HG03097 (cell line): ENCODE measurements around the gene MAVS.

Experiments used
- ATAC-seq: cut with Tn5 transposase; IDR thresholded peaks from one replicate; pipeline ENCODE4 v1.9.1; 2021; ENCODE audit not compliant: unreplicated experiment, low FRiP score

The MAVS gene

GRCh38 chr20:3846378-3846739 lies 275 bp upstream of the MAVS start:
- no peak for ATAC-seq

DNA sequence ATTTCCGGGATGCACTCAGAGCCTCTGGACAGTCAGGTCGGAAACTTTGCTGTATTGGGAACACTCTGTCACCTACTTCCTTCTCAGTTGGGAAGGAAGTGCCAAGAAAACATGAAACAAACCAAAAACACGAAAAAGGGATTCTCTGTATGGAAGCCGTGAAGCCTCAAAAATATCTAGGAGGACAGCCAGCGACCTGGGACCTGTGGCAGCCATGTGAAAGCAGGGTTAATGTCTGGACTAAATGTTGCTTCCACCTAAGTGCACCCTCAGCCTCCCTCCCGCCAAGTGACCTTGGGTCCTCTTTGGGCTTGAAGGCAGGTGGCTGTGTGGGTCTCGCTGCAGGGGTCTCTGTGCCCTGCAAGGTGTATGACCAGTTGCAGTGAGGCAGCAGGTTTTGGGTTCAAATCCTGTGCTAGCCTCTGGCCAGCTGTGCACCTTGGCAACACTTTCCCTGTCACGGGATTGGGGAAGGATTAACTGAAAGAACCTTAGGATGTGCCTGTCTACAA lies 851 bp downstream of the MAVS start:
- ATAC-seq, result no peak

DNA sequence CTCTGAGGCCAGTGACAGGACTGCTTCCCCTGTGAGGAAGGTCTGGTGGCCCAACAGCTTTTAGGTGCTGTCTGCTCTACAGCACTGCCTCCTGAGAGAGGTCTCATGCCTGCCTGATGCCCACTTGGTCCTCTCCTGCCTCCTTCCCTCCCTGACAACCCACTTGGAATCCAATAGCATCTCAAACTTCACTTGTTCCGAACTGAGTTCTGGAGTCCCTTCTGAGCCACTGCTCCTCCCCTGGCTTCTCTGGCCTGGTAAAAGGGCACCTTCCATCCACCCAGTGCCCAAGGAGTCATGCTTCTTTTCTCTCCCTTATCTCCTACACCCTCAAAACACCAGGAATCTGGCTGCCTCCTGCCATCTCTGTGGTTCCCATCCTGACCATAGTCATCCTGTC lies 1.9 kb downstream of the MAVS start:
- no peak for ATAC-seq

DNA sequence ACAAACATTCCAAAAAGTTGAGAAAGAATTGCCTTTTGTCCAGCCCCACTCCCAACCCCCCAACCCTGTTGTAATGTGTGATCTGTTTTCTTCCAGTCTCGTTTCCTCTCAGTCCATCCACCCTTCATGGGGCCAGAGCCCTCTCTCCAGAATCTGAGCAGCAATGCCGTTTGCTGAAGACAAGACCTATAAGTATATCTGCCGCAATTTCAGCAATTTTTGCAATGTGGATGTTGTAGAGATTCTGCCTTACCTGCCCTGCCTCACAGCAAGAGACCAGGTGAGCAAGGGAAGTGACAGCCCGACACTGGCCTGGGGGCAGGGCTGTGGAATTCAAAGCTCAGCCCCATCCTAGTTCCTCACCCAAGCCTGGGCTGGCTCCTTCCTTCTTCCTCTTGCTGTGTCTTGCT lies 7.8 kb downstream of the MAVS start:
- no peak for ATAC-seq

DNA sequence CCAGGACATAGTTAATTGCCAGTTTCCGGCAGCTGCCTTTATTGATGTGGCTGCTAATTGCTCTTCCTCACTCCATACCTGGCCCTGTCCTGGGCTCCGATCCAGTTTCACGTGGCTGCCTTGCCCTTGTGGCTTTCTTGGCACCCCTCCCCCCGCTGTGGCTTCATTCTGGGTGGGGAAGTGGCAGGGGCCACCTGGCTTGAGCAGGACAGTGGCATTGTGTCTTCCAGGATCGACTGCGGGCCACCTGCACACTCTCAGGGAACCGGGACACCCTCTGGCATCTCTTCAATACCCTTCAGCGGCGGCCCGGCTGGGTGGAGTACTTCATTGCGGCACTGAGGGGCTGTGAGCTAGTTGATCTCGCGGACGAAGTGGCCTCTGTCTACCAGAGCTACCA lies 10.8 kb downstream of the MAVS start:
- no peak for ATAC-seq

DNA sequence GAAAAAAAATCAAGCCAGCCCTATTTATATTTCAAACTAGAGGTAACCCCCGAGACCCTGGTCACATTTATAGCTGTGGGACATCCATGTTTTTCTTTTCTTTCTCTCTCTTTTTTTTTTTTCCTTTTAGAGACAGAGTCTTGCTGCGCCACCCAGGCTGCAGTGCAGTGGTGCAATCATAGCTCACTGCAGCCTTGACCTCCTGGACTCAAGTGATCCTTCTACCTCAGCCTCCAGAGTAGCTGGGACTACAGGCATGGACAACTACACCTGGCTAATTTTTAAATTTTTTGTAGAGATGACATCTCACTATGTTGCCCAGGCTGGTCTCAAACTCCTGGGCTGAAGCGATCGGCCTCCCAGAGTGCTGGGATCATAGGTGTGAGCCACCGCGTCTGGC lies 12.1 kb downstream of the MAVS start:
- ATAC-seq, result no peak

DNA sequence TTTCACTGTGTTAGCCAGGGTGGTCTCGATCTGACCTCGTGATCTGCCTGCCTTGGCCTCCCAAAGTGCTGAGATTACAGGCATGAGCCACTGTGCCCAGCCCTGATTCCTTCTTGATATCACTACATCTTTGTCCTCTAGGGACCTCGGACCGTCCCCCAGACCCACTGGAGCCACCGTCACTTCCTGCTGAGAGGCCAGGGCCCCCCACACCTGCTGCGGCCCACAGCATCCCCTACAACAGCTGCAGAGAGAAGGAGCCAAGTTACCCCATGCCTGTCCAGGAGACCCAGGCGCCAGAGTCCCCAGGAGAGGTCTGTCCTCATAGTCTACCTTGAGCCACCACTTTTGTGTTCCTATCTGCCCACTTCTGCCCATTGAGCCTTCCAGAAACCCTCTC lies 14.6 kb downstream of the MAVS start:
- no peak for ATAC-seq

DNA sequence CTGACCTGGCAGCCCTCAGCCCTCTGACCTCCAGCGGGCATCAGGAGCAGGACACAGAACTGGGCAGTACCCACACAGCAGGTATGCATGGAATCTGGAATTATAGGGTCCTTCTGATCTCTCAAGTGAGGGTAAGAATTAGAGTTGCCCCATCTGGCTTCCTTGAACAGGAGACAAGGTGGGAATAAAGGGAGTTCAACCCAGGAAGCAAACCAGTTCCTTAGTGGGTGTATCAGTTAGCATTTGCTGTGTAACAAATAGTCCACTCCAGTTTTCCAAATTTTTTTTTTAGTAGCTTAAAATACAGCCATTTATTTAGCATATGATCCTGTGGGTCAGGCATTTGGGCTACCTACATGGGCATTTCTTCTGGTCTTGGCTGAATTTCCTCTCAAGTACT lies 15.7 kb downstream of the MAVS start:
- no peak for ATAC-seq

DNA sequence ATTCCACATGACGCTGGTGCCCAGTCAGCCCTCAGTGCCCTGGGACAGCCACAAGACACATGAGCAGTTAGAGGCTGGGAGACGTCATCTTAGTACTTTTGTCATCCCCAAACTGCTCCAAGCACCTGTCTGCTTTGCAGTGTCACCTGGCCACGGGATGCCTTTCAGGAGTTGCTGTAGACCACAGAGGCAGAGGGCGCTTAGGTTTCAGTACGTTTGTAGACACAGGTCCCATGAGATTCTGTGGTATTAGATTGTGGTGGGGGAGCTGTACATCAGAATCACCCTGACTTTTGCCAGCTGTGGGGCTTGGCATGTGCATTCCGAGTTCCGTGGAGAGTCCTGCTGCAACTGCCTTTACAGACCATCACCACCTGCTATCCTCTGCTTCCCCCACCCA lies 16.7 kb downstream of the MAVS start:
- ATAC-seq, result no peak

DNA sequence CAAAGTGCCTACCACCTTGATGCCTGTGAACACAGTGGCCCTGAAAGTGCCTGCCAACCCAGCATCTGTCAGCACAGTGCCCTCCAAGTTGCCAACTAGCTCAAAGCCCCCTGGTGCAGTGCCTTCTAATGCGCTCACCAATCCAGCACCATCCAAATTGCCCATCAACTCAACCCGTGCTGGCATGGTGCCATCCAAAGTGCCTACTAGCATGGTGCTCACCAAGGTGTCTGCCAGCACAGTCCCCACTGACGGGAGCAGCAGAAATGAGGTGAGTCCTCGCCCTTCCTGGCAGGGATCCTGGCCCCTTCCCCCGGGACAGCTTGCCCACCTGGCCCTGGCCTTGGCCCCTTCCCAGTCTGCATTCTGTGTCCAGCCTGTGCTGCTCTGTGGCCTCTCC lies 17.9 kb downstream of the MAVS start:
- no peak for ATAC-seq

- no peak for ATAC-seq
Measured at GRCh38 chr20:3865152-3865886, 18.7 kb downstream of the MAVS start.

- no peak for ATAC-seq
Measured at GRCh38 chr20:3865887-3866407, 19.3 kb downstream of the MAVS start.

DNA sequence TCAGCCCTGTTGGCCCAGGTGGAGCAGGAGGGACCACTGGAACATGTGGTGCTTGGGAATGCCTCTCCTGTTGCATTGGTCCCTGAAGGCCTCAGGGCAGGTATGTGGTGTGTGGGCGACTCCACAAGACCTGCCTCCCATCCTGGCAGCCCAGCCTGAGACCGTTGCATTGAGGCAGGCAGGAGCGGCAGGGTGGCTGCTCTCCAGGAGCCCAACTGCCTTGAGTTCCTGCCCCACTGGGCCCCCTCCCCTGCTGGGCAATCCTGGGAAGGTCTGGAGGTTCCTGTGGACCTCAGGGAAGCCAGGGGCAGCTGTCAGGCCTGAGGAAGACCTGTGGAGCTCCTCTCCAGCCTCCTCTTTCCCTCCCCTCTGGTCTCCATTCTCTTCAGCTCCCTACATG lies 19.8 kb downstream of the MAVS start:
- no peak for ATAC-seq

DNA sequence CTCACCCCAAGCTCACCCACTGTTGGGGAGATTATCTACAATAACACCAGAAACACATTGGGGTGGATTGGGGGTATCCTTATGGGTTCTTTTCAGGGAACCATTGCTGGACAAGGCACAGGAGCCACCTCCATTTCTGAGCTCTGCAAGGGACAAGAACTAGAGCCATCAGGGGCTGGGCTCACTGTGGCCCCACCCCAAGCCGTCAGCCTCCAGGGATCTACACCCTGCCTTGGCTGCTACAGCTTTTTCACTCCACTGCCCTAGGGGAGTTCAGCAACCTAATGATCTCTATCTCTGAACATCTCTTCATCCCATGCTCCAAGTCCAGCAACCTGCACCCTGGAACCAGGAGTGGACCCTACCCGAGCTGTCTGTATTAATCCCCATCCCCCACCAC lies 21.2 kb downstream of the MAVS start:
- no peak for ATAC-seq

GRCh38 chr20:3869839-3870634 lies 23.4 kb downstream of the MAVS start:
- no peak for ATAC-seq

- ATAC-seq, result no peak
Measured at GRCh38 chr20:3871550-3872265, 25.1 kb downstream of the MAVS start.

DNA sequence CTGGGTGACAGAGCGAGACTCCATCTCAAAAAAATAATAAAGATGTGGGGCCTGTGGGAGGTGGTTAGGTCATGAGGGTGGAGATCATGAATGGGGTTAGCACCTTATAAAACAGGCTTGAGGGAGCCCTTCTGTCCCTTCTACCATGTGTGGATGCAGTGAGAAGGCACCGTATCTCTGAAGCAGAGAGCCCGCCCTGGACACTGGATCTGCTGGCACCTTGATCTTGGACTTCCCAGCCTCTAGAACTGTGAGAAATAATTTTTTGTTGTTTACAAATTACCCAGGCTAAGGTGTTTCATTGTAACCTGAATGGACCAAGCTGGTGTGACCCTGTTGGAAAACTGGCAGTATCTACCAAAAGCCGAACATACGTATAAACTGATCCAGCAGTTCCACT lies 26.9 kb downstream of the MAVS start:
- no peak for ATAC-seq

GRCh38 chr20:3874194-3874844 lies 27.7 kb downstream of the MAVS start:
- no peak for ATAC-seq

GRCh38 chr20:3875378-3875974 lies 28.8 kb downstream of the MAVS start:
- ATAC-seq, result no peak

DNA sequence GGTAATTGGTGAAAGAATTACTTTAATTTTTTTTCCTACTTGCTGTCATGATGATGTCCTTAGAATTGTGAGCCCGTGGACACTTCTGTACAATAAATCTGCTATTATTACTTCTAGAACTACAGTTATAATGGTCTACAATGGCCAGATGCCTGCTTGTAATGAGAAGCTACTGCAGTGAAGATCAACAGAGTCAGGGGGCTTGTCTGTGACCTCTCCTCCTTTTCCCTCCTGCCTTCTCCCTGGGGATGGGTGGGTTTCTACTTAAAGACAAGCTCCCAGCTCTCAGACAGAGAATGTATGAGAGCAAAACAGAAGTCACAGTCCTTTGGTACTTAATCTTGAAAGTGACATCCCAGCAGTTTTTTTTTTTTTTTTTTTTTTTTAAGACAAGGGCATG lies 29.4 kb downstream of the MAVS start:
- no peak for ATAC-seq
